Spinal cord (tissue), 10 donors: Measurements from ENCODE around the gene POLR3G. TPM values are rescaled to one million over a fixed set of nuclear protein-coding genes. Genes with fewer than 3 reads are reported as not detected.
A peak's percentile ranks its signal among the peaks of the same experiment; 100 is the strongest.

Source experiments
- DNase-seq, 6 donors: peaks; one replicate each; pipeline versions ENCODE4 v3.0.0 to v3.0.0-alpha.2; 2013 to 2015; ENCODE audit warnings: low spot score in 6 of 6, low read depth in 4 of 6
- H3K27ac ChIP-seq: one replicate; pipeline ENCODE4 v1.5.1; 2013; ENCODE audit warnings: low read depth, low read length, control low read depth
- H3K27me3 ChIP-seq: one replicate; pipeline ENCODE4 v1.6.1; 2013; ENCODE audit warnings: low read length; ENCODE audit not compliant: control insufficient read depth, insufficient read depth
- H3K36me3 ChIP-seq: one replicate; pipeline ENCODE4 v1.6.1; 2013; ENCODE audit warnings: low read length; ENCODE audit not compliant: control insufficient read depth, insufficient read depth
- H3K4me1 ChIP-seq: one replicate; pipeline ENCODE4 v1.6.1; 2013; ENCODE audit warnings: low read length; ENCODE audit not compliant: control insufficient read depth, insufficient read depth
- H3K4me3 ChIP-seq: one replicate; pipeline ENCODE4 v1.5.1; 2013; ENCODE audit warnings: low read depth, low read length, control low read depth
- H3K9me3 ChIP-seq: one replicate; pipeline ENCODE4 v1.6.1; 2013; ENCODE audit warnings: low read length; ENCODE audit not compliant: control insufficient read depth, insufficient read depth
- WGBS: methylation state at CpG from one replicate; pipeline ENCODE4 v1.1.5; 2013; ENCODE audit warnings: missing lambda C conversion rate; ENCODE audit not compliant: insufficient coverage; 5-methylcytosine and 5-hydroxymethylcytosine counted together
- polyA plus RNA-seq, 2 donors: library from polyadenylated mRNA; unstranded; fragments of 120-200 nt; gene quantifications; one replicate each; pipeline ENCODE4 v1.2.1, GENCODE V29; 2013; ENCODE audit not compliant: insufficient read length in 2 of 2
- total RNA-seq, 2 donors: library from RNA; depleted of rRNA in 1 of 2; stranded (reverse); fragments of 120-200 nt in 1 of 2; fragments of >200 nt in 1 of 2; gene quantifications; one replicate each; pipeline versions ENCODE4 v1.2.3 to v1.2.4, GENCODE V29; 2013 to 2014
- donor health status: healthy.

Gene POLR3G
- total and polyA plus RNA-seq, 4 donors, result 3.0 to 6.1 (median 4.2) TPM

- no peaks in the 10 kb centered on the region for H3K36me3 ChIP-seq
- no CpG with 5 or more reads among the region's 1 CpG for WGBS
- no peaks in the 10 kb centered on the region for H3K27me3 ChIP-seq
- no peak overlapping the region for H3K27ac ChIP-seq
- H3K4me3 ChIP-seq, result no peak overlapping the region
- no peaks in the 10 kb centered on the region for H3K9me3 ChIP-seq
- no peaks in the 10 kb centered on the region for H3K4me1 ChIP-seq
- DNase-seq, result no peak
Measured at GRCh38 chr5:90495146-90495545, 20.5 kb downstream of the POLR3G start.

GRCh38 chr5:90503596-90503995 lies 28.9 kb downstream of the POLR3G start:
- Histone ChIP-seq H3K27ac (no peak overlapping the region), H3K9me3 (no peaks in the 10 kb centered on the region), H3K27me3 (no peaks in the 10 kb centered on the region), H3K4me3 (no peak overlapping the region), H3K4me1 (no peaks in the 10 kb centered on the region), H3K36me3 (no peaks in the 10 kb centered on the region)
- no CpG with 5 or more reads among the region's 1 CpG for WGBS
- no peak for DNase-seq

- no peak for DNase-seq
- H3K9me3 ChIP-seq, result no peaks in the 10 kb centered on the region
- no peak overlapping the region for H3K27ac ChIP-seq
- WGBS, result no CpG with 5 or more reads among the region's 2 CpGs
- no peaks in the 10 kb centered on the region for H3K27me3 ChIP-seq
- H3K4me1 ChIP-seq, result no peaks in the 10 kb centered on the region
- no peaks in the 10 kb centered on the region for H3K36me3 ChIP-seq
- H3K4me3 ChIP-seq, result no peak overlapping the region
Measured at GRCh38 chr5:90504743-90505142, 30.1 kb downstream of the POLR3G start.

GRCh38 chr5:90506221-90506620 lies 31.6 kb downstream of the POLR3G start:
- Histone ChIP-seq H3K4me1 (no peaks in the 10 kb centered on the region), H3K27ac (no peak overlapping the region), H3K9me3 (no peaks in the 10 kb centered on the region), H3K36me3 (no peaks in the 10 kb centered on the region), H3K27me3 (no peaks in the 10 kb centered on the region), H3K4me3 (no peak overlapping the region)
- no peak for DNase-seq

GRCh38 chr5:90510438-90510837 lies 35.8 kb downstream of the POLR3G start:
- Histone ChIP-seq H3K36me3 (peaks cover 5% of the 10 kb centered on the region), H3K9me3 (no peaks in the 10 kb centered on the region), H3K27me3 (no peaks in the 10 kb centered on the region), H3K4me3 (no peak overlapping the region), H3K4me1 (no peaks in the 10 kb centered on the region), H3K27ac (no peak overlapping the region)
- no peak for DNase-seq
- no CpG with 5 or more reads among the region's 1 CpG for WGBS

- no CpG with 5 or more reads among the region's 3 CpGs for WGBS
- H3K9me3 ChIP-seq, result no peaks in the 10 kb centered on the region
- no peaks in the 10 kb centered on the region for H3K4me1 ChIP-seq
- no peak overlapping the region for H3K27ac ChIP-seq
- H3K4me3 ChIP-seq, result no peak overlapping the region
- peaks cover 5% of the 10 kb centered on the region for H3K36me3 ChIP-seq
- H3K27me3 ChIP-seq, result no peaks in the 10 kb centered on the region
- no peak for DNase-seq
Measured at GRCh38 chr5:90514520-90514919, 39.9 kb downstream of the POLR3G start.

GRCh38 chr5:90518661-90519060 lies 44.0 kb downstream of the POLR3G start:
- no peak for DNase-seq
- Histone ChIP-seq H3K27ac (no peak overlapping the region), H3K9me3 (no peaks in the 10 kb centered on the region), H3K4me1 (no peaks in the 10 kb centered on the region), H3K27me3 (no peaks in the 10 kb centered on the region), H3K4me3 (no peak overlapping the region), H3K36me3 (peaks cover 13% of the 10 kb centered on the region)

GRCh38 chr5:90519081-90519480 lies 44.4 kb downstream of the POLR3G start:
- Histone ChIP-seq H3K36me3 (peaks cover 13% of the 10 kb centered on the region), H3K27ac (no peak overlapping the region), H3K9me3 (no peaks in the 10 kb centered on the region), H3K4me3 (no peak overlapping the region), H3K4me1 (no peaks in the 10 kb centered on the region), H3K27me3 (no peaks in the 10 kb centered on the region)
- no peak for DNase-seq
- WGBS, result 92% methylated on average over 3 of the region's 7 CpGs

- WGBS, result 2% methylated on average over 14 of the region's 18 CpGs
- peaks cover 5% of the 10 kb centered on the region for H3K4me1 ChIP-seq
- peaks cover 5% of the 10 kb centered on the region for H3K36me3 ChIP-seq
- peak overlapping the region; percentile 93 for H3K4me3 ChIP-seq
- peak in 2 of 6 donors; percentile 38 to 40 for DNase-seq
- H3K27me3 ChIP-seq, result no peaks in the 10 kb centered on the region
- peak overlapping the region; percentile 94 for H3K27ac ChIP-seq
- H3K9me3 ChIP-seq, result no peaks in the 10 kb centered on the region
Measured at GRCh38 chr5:90528601-90529193, 54.0 kb downstream of the POLR3G start.

- WGBS, result under 1% methylated on average over 64 of the region's 64 CpGs
- Histone ChIP-seq H3K9me3 (no peaks in the 10 kb centered on the region), H3K27ac (peak within 1 kb of the TSS; percentile 94), H3K36me3 (peaks cover 4% of the 10 kb centered on the region), H3K27me3 (no peaks in the 10 kb centered on the region), H3K4me3 (peak within 1 kb of the TSS; percentile 93), H3K4me1 (peaks cover 5% of the 10 kb centered on the region)
- peak; percentile 86 to 99 (median 92) for DNase-seq
Measured at GRCh38 chr5:90529194-90529938, 54.7 kb downstream of the POLR3G start, which contains the start of gene LYSMD3. Gene LYSMD3, minus strand, starts transcription at chr5:90529584. Its CDS starts 4,295 bp downstream, at chr5:90525289.
